ENCODE measurements around the gene PRDM15.

The PRDM15 gene

GRCh38 chr21:41836166-41837015 is 42.8 kb downstream of the PRDM15 start:
- no peak for DNase-seq

DNA sequence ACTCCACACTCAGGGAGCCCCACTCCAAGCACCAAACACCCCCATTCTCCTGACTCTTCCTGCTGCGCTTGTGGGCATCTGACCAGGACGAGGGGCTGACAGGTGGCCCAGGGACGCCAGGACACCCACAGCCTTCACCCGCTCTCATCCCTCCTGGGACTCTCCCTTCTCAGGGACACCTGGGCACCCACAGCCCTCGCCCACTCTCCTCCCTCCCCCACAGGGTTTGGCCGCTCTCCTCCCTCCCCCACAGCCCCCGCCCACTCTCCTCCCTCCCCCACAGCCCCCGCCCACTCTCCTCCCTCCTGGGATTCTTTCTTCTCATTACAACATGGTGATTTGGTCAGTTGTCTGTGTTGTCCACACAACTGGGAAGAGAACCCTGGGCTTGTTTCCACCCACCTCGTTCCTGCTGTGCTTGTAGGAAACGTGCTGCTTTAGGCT is 43.4 kb downstream of the PRDM15 start:
- DNase-seq, result no peak

GRCh38 chr21:41834926-41835663 is 44.0 kb downstream of the PRDM15 start:
- no peak for DNase-seq

DNA sequence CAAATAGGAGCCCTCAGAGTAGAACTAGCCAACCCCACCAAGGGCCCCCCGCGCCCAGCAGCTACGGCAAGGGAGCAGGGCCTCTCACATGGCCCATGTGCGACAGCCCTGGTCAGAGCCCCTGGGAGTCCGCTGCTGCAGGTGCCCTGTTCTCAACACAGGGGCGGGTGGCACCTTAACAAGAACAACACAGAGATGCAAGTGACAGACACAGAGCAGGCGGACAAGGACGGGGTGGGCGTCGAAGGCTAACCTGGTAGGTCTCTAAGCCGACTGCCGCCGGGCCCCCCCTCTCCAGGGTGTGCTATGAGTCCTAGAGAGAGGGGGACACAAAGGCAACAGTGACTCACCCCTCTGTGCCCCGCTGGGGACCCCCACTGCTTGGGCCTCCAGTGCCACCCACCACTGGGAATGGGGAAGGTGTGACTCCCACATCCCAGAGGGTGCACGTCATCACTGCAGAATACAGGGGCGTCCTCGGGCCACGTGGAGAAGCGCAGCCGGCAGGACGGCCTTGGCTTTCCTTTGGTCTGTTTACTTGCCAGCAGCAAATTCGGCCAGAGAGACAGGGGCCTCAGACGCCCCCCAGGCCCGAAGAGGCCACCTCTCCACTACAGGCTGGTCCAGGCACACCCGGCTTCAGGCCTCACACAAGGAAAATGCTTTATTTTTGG is 44.8 kb downstream of the PRDM15 start:
- DNase-seq, result no peak

- DNase-seq, result no peak
Observed at GRCh38 chr21:41833497-41834115, 45.5 kb downstream of the PRDM15 start.

DNA sequence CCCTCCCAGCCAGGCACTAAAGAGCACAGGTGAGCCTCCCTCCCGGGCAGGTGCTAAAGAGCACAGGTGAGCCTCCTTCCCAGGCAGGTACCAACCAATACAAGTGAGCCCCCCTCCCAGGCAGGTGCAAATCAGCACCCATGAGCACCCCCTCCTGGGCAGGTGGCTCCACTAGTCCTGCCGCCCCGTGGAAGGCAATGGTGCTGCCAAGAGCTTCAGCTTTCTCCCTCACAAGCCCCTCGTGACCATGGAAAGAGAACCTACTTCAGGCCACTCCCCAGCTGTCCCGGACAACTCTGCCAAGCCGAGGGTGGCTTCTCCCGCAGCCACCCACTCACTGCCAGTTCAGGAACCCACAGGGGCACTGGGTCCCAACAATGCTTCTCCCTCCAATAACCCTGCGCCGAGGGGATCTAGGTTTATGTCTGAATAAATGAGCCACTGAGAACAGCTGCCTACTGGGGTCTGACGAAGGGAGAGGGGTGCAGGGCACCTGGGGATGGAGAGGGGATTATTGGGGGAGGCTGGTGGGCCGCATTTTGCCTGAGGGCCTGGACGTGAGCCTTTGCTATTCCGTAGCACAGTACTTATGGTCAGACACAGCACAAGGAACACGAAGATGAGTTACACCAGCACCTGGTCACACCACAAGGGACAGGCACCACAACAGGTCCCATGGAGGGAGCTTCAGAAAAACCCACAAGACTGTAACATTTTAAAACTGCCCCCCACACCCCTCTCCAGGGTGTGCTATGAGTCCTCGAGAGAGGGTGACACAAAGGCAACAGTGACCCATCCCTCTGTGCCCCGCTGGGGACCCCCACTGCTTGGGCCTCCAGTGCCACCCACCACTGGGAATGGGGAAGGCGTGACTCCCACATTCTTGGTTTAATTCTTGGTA is 46.3 kb downstream of the PRDM15 start:
- no peak for DNase-seq

GRCh38 chr21:41831866-41832595 is 47.1 kb downstream of the PRDM15 start:
- no peak for DNase-seq

DNA sequence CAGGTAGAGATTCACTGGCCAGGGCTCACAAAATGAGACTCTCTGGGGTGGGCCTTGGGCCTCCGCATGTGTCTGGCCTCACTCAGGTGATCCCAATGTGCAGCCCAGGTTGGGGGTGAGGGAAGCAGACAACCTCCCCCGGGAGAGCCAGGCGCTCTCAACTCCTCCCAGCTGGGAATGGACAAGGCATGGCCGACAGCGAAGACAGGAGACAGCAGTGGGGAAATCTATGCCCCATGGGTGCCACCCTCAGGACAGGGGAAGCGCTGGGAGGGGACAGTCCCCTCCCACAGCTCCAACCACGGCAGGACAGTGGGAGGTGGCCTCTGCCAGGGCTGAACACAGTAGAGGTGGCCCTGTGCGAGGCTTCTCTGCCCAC is 47.7 kb downstream of the PRDM15 start:
- DNase-seq, result no peak

DNA sequence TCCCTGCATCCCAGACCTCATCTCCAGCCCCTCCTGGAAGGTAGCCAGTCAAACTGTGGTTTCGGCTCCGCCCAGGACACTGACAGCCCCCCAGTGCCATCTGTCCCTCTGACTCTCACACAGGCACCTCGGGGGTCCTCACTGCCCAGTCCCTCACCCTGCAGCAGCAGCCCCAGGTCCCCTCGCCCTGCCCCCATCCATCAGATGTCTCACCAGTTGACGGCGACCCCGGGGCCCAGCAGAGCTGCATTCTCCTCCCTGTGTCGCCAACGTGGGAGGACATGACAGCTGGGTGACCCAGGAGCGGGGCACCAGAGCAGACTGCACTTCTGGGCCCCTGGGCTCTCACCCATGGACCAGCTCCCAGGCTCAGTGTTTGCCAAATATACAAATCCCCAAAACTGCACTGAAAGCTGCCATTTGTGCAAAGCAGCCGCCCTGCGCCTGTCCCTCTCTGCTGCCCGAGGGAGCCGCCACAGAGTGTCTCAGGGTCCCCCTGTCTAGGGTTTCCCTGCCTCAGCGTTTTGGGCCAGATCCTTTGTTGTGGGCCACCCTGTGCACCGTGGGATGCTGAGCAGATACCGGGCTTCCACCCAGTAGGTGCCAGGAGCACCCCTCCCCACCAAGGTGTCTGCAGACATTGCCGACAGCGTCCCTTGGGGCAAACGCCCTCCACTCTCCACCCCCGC is 48.2 kb downstream of the PRDM15 start:
- no peak for DNase-seq

DNA sequence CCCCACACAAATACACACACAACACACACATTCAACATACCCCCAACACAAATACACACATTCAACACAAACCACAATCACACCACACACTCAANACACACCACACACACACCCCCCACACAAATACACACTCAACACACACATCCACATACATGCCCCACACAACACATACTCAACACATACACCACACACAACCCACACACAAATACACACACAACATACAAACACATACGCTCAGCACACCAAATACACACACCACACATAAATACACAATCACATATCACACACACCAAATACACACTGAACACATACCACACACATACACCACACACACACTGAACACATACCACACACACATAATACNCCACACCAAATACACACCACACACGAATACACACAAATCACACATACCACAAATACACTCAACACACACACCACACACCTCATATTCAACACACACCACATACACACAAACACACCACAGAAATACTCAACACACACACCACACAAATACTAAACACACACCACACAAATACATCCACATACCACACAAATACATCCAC is 48.9 kb downstream of the PRDM15 start:
- no peak for DNase-seq

DNA sequence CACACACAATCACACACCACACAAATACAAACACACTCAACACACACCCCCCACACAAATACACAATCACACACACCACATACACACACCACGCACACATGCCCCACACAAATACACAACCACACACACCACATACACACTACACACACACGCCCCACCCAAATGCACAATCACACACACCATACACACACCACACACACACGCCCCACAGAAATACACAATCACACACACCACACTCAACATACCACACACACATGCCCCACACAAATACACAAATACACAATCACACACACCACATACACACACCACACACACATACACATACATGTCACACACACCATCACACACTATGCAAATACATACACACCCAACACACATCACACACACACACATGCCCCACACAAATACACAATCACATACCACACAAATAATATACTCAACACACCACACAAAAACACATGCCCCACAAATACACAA is 50.2 kb downstream of the PRDM15 start:
- DNase-seq, result no peak

DNA sequence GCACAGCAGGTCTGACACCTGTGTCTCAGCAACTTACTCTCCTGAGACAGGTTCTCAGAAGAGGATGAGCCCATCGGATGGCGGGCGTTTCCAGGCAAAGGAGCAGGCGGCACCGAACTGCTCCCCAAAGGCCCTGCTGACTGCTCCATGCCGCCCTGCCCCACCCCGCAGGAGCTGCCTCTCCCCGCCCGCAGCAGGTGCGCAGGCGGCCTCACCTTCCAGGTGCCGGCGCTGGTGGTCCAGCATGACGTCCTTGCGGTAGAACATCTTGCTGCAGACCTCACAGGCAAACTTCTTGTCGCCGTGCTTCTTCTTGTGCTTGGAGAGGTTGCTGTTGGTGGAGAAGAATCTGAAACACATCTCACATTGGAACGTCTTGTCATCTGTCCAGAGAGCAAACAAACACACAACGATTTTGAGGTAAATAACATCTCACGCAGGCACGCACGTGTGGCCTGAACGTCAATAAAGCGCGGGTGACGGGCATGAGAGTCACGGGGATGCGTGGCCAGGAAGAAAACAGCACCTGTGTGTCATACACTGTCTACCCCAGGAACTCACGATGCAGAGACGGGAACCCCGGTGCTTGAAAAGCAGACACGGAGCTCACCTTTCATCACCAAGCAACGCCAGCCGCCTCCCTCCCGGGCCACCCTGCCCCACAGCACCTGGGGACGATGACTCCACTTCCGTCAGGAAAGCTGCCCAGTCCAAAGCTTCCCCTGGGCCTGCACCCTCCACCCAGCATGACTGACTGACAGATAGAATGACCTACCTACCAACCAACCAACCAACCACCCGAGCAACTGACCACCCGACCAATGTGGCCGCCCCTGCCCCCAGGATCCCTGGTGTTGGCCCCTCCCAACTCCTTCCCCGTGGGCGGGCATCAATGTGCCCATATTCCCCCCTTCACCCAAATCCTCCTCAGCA is 50.9 kb downstream of the PRDM15 start:
- no peak for DNase-seq

- DNase-seq, result no peak
Observed at GRCh38 chr21:41825881-41826280, 53.3 kb downstream of the PRDM15 start.

GRCh38 chr21:41825216-41825615 is 53.9 kb downstream of the PRDM15 start:
- no peak for DNase-seq

DNA sequence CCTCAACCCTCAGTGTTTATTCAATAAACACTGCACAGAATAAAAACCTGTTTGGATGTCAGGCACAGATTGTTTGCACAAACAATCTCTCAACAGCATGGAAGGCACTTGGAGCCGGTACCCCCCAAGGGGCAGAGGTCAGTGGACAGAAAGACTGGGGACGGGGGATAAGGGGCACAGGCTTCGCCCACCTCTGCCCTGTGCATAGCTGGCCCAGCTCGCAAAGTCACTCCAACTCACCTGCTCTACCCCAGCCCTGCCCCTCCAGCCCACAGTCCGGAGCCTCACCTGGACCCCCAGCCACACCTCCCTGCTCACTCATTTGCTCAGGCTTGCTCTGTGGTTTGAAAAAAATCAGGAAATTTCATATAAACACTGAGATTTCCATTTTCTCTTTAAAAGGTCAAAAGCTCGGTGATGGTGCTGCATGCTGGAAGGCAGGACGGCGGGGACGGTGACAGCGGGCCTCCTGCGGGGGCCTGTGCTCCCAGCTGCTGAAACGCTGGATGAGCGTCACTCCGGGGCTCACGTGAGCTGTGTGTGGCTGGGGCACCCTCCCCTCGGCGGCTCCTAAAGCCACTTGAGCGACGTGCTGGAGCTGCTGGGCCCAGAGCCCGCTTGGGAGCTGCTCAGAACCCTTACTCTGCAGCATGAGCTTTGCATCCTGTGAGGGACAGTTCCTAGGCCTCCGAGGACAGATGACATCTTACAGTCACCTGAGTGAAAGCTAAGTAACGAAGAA is 54.5 kb downstream of the PRDM15 start:
- DNase-seq, result no peak

DNA sequence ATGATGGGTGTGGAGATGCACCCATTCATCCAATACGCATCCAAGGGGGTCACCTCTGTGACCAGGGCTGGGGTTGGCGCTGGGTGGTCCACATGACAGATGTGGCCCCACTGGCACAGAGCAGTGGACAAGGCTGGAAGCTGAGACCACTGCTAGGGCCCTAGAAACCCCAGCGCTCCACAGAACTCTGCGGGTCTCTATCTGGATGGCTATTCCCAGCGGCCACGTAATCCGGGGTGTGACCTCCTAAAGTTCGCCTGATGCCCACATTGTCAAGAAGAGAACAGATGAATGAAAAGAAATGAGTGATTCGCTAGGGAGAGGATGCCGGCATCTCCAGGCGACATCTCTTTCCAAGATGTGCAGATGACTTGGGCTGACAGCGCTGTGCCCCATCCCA is 55.2 kb downstream of the PRDM15 start:
- DNase-seq, result no peak

- no peak for DNase-seq
Observed at GRCh38 chr21:41823166-41823565, 56.0 kb downstream of the PRDM15 start.

DNA sequence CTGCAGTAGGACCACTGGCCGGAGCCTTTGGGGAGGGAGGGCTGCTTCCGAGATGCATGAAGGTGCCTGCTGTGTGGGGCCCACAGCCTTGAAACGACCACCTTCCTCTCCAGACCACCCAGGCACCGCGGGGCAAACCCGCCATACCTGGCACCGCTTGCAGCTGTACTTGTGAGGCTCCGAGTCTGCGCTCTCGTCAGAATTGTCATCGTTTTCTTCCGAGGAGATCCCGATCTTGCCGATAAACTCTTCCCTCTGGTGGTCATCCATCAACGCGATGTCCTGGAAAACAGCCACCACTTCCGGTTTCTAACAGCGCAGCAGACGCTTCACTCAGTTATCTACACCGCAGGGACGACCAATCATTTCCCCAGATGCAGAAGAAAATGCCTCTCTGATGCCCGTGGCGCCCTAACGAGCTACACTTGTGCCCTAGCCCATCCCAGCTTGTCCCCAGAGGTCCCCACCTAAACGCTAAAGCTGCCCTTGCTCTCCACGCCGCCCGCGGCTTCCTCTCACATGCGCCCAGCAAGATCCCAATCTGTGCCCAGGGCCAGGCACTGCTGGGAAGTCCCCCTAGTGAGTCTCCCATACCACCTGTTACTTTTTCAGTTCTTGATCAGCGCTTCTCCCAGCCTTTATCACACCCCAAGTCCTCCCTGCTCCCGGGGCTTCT is 57.2 kb downstream of the PRDM15 start:
- DNase-seq, result no peak

All from activated CD8-positive, alpha-beta memory T cell treated with anti-CD3 and anti-CD28 coated beads, Interleukin-2, amount 50 U/mL, for 48 hours (primary cell).